IMR-90 (cell line): ENCODE data around the gene USP12. TPM values are rescaled to one million over a fixed set of nuclear protein-coding genes. Genes with fewer than 3 reads are reported as not detected.

ENCODE experiments used
- ATAC-seq: fragments of 200-7000 bp; cut with Tn5 transposase; 2 replicates; pipeline ENCODE4 v1.9.1; 2020; ENCODE audit warnings: low read depth, mild to moderate bottlenecking, moderate library complexity
- BruUV-seq: library from RNA; stranded (reverse); fragments of 400-500 nt; replicated peaks from 2 replicates; lab custom pipeline; 2021; lab: Mats Ljungman, UMichigan
- CTCF ChIA-PET: fragments of 300-600 bp; formaldehyde crosslinking; extraction: SDS; loops from one replicate; lab custom pipeline; 2021; ENCODE audit warnings: antibody characterized with exemption; lab: Yijun Ruan, JAX
- POLR2A ChIA-PET: fragments of 300-600 bp; sonication (Branson Sonifier 250); formaldehyde crosslinking; loops from one replicate; lab custom pipeline; 2022; ENCODE audit warnings: antibody characterized with exemption; ENCODE audit not compliant: unreplicated experiment; lab: Charles Lee
- DNase-seq: peaks from one replicate; pipeline ENCODE4 v3.0.0; 2013
- H2AFZ ChIP-seq: replicated peaks from 2 replicates; pipeline ENCODE3; 2013; ENCODE audit warnings: low read length, mild to moderate bottlenecking; ENCODE audit not compliant: poor library complexity
- H2AK5ac ChIP-seq: 2 replicates; pipeline ENCODE4 v1.6.1; 2013; ENCODE audit warnings: low read depth, low read length, inconsistent platforms
- H2AK9ac ChIP-seq: replicated peaks from 2 replicates; pipeline ENCODE3; 2013; ENCODE audit warnings: mild to moderate bottlenecking, low read depth, low read length, moderate library complexity; ENCODE audit not compliant: poor library complexity
- H2BK120ac ChIP-seq: 2 replicates; pipeline ENCODE4 v1.6.1; 2013; ENCODE audit warnings: low read depth, low read length, inconsistent platforms
- H2BK15ac ChIP-seq: 3 replicates; pipeline ENCODE4 v1.6.1; 2013; ENCODE audit warnings: low read depth, low read length, inconsistent platforms
- H2BK20ac ChIP-seq: 2 replicates; pipeline ENCODE4 v1.6.1; 2013; ENCODE audit warnings: low read depth, mild to moderate bottlenecking, inconsistent platforms, low read length, moderate library complexity
- H2BK5ac ChIP-seq: 2 replicates; pipeline ENCODE4 v1.6.1; 2013; ENCODE audit warnings: mild to moderate bottlenecking, low read depth, low read length, inconsistent platforms; ENCODE audit not compliant: poor library complexity, severe bottlenecking
- H3K14ac ChIP-seq: replicated peaks from 2 replicates; pipeline ENCODE4 v1.6.1; 2013; ENCODE audit warnings: low read depth, low read length, inconsistent platforms
- H3K18ac ChIP-seq: 2 replicates; pipeline ENCODE4 v1.6.1; 2013; ENCODE audit warnings: low read depth, low read length, control low read depth
- H3K23ac ChIP-seq: 2 replicates; pipeline ENCODE4 v1.6.1; 2013; ENCODE audit warnings: low read depth, low read length, inconsistent platforms
- H3K27ac ChIP-seq: 2 replicates; pipeline ENCODE4 v1.5.1; 2013; ENCODE audit warnings: mild to moderate bottlenecking, control low read depth, low read length; ENCODE audit not compliant: insufficient read depth
- H3K27me3 ChIP-seq: 2 replicates; pipeline ENCODE4 v1.6.1; 2013; ENCODE audit warnings: low read length; ENCODE audit not compliant: control insufficient read depth, insufficient read depth
- H3K36me3 ChIP-seq: 2 replicates; pipeline ENCODE4 v1.6.1; 2013; ENCODE audit warnings: low read length, mixed read lengths; ENCODE audit not compliant: control insufficient read depth, insufficient read depth
- H3K4ac ChIP-seq: 2 replicates; pipeline ENCODE4 v1.6.1; 2013; ENCODE audit warnings: low read depth, low read length, inconsistent platforms
- H3K4me1 ChIP-seq: 2 replicates; pipeline ENCODE4 v1.6.1; 2013; ENCODE audit warnings: low read length, mixed read lengths; ENCODE audit not compliant: control insufficient read depth, insufficient read depth
- H3K4me2 ChIP-seq: 2 replicates; pipeline ENCODE4 v1.6.1; 2013; ENCODE audit warnings: low read depth, mild to moderate bottlenecking, control low read depth, low read length, moderate library complexity
- H3K4me3 ChIP-seq: 2 replicates; pipeline ENCODE4 v1.5.1; 2013; ENCODE audit warnings: low read depth, mild to moderate bottlenecking, control low read depth, low read length, moderate library complexity; ENCODE audit not compliant: insufficient read depth
- H3K56ac ChIP-seq: 2 replicates; pipeline ENCODE4 v1.6.1; 2013; ENCODE audit warnings: low read length, inconsistent platforms; ENCODE audit not compliant: insufficient read depth; ENCODE audit errors: extremely low read depth
- H3K79me1 ChIP-seq, 2 experiments: 2 replicates each; pipeline ENCODE4 v1.6.1; 2013; ENCODE audit warnings: low read length in 2 of 2, inconsistent platforms in 1 of 2, low read depth in 1 of 2
- H3K9ac ChIP-seq: 2 replicates; pipeline ENCODE4 v1.6.1; 2013; ENCODE audit warnings: low read depth, low read length, control low read depth
- H3K9me1 ChIP-seq: 2 replicates; pipeline ENCODE4 v1.6.1; 2013; ENCODE audit warnings: low read length, inconsistent platforms; ENCODE audit not compliant: insufficient read depth
- H3K9me3 ChIP-seq: 2 replicates; pipeline ENCODE4 v1.6.1; 2013; ENCODE audit warnings: low read length; ENCODE audit not compliant: control insufficient read depth, insufficient read depth
- H4K20me1 ChIP-seq: 2 replicates; pipeline ENCODE4 v1.6.1; 2013; ENCODE audit warnings: low read length, inconsistent platforms; ENCODE audit not compliant: insufficient read depth
- H4K5ac ChIP-seq: 2 replicates; pipeline ENCODE4 v1.6.1; 2013; ENCODE audit warnings: mild to moderate bottlenecking, low read depth, low read length, control low read depth
- H4K8ac ChIP-seq, 2 experiments: 2 replicates each; pipeline ENCODE4 v1.6.1; 2013; ENCODE audit warnings: low read depth in 2 of 2, low read length in 2 of 2, control low read depth in 1 of 2, inconsistent platforms in 1 of 2
- H4K91ac ChIP-seq: 2 replicates; pipeline ENCODE4 v1.6.1; 2013; ENCODE audit warnings: low read depth, low read length, inconsistent platforms; ENCODE audit not compliant: insufficient read depth
- BHLHE40 ChIP-seq: fragments of 150-350 bp; IDR thresholded peaks from 2 replicates; pipeline ENCODE4 v1.6.1; 2016; ENCODE audit warnings: mild to moderate bottlenecking, low read depth, low read length
- CEBPB ChIP-seq: IDR thresholded peaks from 2 replicates; pipeline ENCODE4 v1.6.1; 2012; ENCODE audit warnings: low read depth, low read length, improper control_type of control experiment
- CHD1 ChIP-seq: IDR thresholded peaks from 2 replicates; pipeline ENCODE4 v1.6.1; 2012; ENCODE audit warnings: low read depth, low read length, improper control_type of control experiment
- FOS ChIP-seq: fragments of 150-350 bp; IDR thresholded peaks from 2 replicates; pipeline ENCODE4 v1.6.1; 2016; ENCODE audit warnings: low read depth, low read length
- MAFK ChIP-seq: IDR thresholded peaks from 2 replicates; pipeline ENCODE4 v1.6.1; 2012; ENCODE audit warnings: low read depth, low read length, improper control_type of control experiment
- MAZ ChIP-seq: IDR thresholded peaks from 2 replicates; pipeline ENCODE4 v1.6.1; 2012; ENCODE audit warnings: low read depth, mild to moderate bottlenecking, low read length, improper control_type of control experiment, moderate library complexity, borderline replicate concordance
- MXI1 ChIP-seq: IDR thresholded peaks from 2 replicates; pipeline ENCODE4 v1.6.1; 2012; ENCODE audit warnings: low read depth, mild to moderate bottlenecking, low read length, moderate library complexity, borderline replicate concordance
- NFE2L2 ChIP-seq: fragments of 150-350 bp; IDR thresholded peaks from 2 replicates; pipeline ENCODE4 v1.6.1; 2016; ENCODE audit warnings: low read depth, mild to moderate bottlenecking, low read length
- POLR2A ChIP-seq: IDR thresholded peaks from 2 replicates; pipeline ENCODE4 v1.6.1; 2012; ENCODE audit warnings: mild to moderate bottlenecking, low read depth, low read length
- RAD21 ChIP-seq: IDR thresholded peaks from 2 replicates; pipeline ENCODE4 v1.6.1; 2012; ENCODE audit warnings: low read length, improper control_type of control experiment
- RCOR1 ChIP-seq: IDR thresholded peaks from 2 replicates; pipeline ENCODE4 v1.6.1; 2012; ENCODE audit warnings: mild to moderate bottlenecking, low read length, improper control_type of control experiment; ENCODE audit not compliant: insufficient replicate concordance
- RFX5 ChIP-seq: IDR thresholded peaks from 2 replicates; pipeline ENCODE4 v1.8.0; 2012; ENCODE audit warnings: low read depth, mild to moderate bottlenecking, low read length, moderate library complexity
- SMC3 ChIP-seq: fragments of 150-350 bp; IDR thresholded peaks from 2 replicates; pipeline ENCODE4 v1.6.1; 2016; ENCODE audit warnings: low read depth, mild to moderate bottlenecking, antibody characterized with exemption, low read length, moderate library complexity
- WGBS, 2 experiments: methylation state at CpG; one replicate each; pipeline versions ENCODE4 v1.1.5 to v1.1.7; 2013; ENCODE audit warnings: missing lambda C conversion rate in 2 of 2; ENCODE audit not compliant: insufficient read length in 1 of 2; ENCODE audit errors: extremely low coverage in 2 of 2; 5-methylcytosine and 5-hydroxymethylcytosine counted together
- dilution Hi-C: fragments of 300-500 bp; cut with HindIII; formaldehyde crosslinking; loops from one replicate; pipeline ENCODE4 v1.14.3; 2018; ENCODE audit warnings: low sequenced_read_pairs; ENCODE audit not compliant: unreplicated experiment
- in situ Hi-C: fragments of 300-500 bp; cut with MboI; formaldehyde crosslinking; loops from 3 replicates; pipeline ENCODE4 v1.14.3; 2019; ENCODE audit warnings: low sequenced_read_pairs, inconsistent platforms, mixed read lengths
- intact Hi-C: fragments of 100-400 bp; cut with micrococcal nuclease; formaldehyde crosslinking; loops from 2 replicates; pipeline ENCODE4 v1.10.0; 2022
- polyA plus RNA-seq, 3 experiments: library from polyadenylated mRNA; depleted of rRNA; stranded (reverse); fragments of >200 nt; gene quantifications; 2 replicates each; pipeline ENCODE4 v1.2.3, GENCODE V29; 2012; ENCODE audit warnings: low replicate concordance in 1 of 3
- total RNA-seq: library from RNA; depleted of rRNA; stranded (reverse); fragments of >200 nt; gene quantifications from 2 replicates; pipeline ENCODE4 v1.2.3, GENCODE V29; 2012
- TF ChIP-seq, protein P1 (sequence below): fragments of 150-350 bp; IDR thresholded peaks from 2 replicates; pipeline ENCODE4 v1.6.1; 2016; ENCODE audit warnings: low read depth, mild to moderate bottlenecking, low read length, moderate library complexity, borderline replicate concordance
- TF ChIP-seq, protein P2 (sequence below): fragments of 150-350 bp; IDR thresholded peaks from 2 replicates; pipeline ENCODE4 v1.6.1; 2017; ENCODE audit warnings: mild to moderate bottlenecking, antibody characterized with exemption, low read length, low read depth

The USP12 gene
- total and polyA plus RNA-seq, 2 of the 4 experiments (the other 2 are of a cell fraction), result 11.8 to 16.5 TPM

DNA sequence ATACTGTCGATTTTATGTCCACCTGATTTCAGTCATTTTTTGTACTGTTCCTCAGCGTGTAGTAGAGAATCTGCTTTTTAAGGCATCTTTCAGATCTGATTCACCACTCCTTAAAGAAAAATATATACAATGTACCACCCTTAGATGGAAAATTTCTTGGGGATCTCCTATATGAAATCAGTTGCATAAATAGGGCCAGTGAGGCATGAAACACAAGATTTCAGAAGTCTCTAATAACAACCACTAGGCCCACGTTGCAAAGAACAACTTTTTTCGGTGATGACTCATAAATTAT is 1.4 kb downstream of the USP12 start (continued):
- TF ChIP-seq, protein P1, sequence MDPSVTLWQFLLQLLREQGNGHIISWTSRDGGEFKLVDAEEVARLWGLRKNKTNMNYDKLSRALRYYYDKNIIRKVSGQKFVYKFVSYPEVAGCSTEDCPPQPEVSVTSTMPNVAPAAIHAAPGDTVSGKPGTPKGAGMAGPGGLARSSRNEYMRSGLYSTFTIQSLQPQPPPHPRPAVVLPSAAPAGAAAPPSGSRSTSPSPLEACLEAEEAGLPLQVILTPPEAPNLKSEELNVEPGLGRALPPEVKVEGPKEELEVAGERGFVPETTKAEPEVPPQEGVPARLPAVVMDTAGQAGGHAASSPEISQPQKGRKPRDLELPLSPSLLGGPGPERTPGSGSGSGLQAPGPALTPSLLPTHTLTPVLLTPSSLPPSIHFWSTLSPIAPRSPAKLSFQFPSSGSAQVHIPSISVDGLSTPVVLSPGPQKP, result no peak
- peak; percentile 90 for TF ChIP-seq FOS
- no peak for TF ChIP-seq CHD1
- 0 out of 2 replicates have a peak, but pooled peaks have one; percentile 2 for TF ChIP-seq MXI1
- no peak for TF ChIP-seq POLR2A

DNA sequence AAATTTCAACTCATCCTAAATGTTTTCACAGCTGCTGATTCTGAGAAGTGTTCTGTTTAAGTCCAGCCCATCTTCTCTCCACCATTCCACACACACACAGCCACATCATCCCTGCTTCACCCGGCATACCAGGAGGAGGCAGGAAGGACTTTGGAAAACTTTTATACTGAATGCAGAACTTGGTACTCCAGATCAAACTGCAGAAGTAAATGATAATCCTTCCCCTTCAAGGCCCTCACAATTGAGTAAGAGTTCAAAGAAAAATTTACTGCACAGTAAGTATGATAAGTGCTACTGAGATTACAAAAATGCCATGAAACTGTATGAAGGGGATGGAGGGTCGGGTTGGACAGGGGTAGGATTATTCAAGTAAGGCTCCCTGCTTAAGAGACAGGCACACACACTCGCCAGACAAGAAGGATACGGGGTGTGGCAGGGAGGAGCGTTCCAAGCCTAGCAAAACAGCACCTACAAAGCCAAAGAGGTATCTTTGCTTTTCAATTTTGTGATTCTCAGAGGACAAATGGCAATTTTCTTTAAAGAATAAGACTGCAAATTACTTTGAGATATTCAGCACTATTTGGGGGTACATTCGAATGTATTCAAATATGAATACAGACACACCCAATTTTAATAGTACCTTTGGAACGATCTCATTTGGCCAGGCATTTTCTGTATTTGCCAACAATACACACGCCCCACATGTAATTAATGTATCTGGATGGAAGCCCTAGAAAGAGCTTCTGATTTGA is 2.5 kb downstream of the USP12 start:
- Histone ChIP-seq H2BK5ac (no peak overlapping the region), H4K8ac (no peak overlapping the region), H3K4me1 (peaks cover 12% of the 10 kb centered on the region), H3K27me3 (no peaks in the 10 kb centered on the region), H3K23ac (peak overlapping the region; percentile 48), H3K4me2 (peak overlapping the region; percentile 27), H2BK15ac (no peak overlapping the region), H3K14ac (0 out of 2 replicates have a peak overlapping the region, but pooled peaks have one; percentile 46), H3K9me3 (no peaks in the 10 kb centered on the region), H3K9ac (no peak overlapping the region; the same call in 1 of the 2 replicates), H3K56ac (no peak overlapping the region), H2AK9ac (no peak overlapping the region), H3K79me1 (peaks cover 4 to 41% of the 10 kb centered on the region in 2 experiments; a peak in 3 of 4 replicates), H4K91ac (no peak overlapping the region), H4K5ac (no peak overlapping the region), H3K27ac (no peak overlapping the region), H3K4ac (0 out of 2 replicates have a peak overlapping the region, but pooled peaks have one; percentile 26), H2BK120ac (no peak overlapping the region), H2BK20ac (no peak overlapping the region), H3K4me3 (no peak overlapping the region), H3K36me3 (no peaks in the 10 kb centered on the region), H3K18ac (no peak overlapping the region), H2AK5ac (peak overlapping the region; percentile 44; the same call in 1 of the 2 replicates), H2AFZ (no peak overlapping the region), H3K9me1 (peaks cover 16% of the 10 kb centered on the region), H4K20me1 (peaks cover 42% of the 10 kb centered on the region)
- in situ Hi-C loops, result no loop called here
- DNase-seq, result peak; percentile 39
- BruUV-seq, result no TSS peak
- intact Hi-C loops, result loop anchor here (5.0 kb wide), 1 partner anchor 37 kb away; no protein-coding TSS in a partner anchor
- TF ChIP-seq NFE2L2, result no peak
- TF ChIP-seq MXI1, result no peak
- TF ChIP-seq RFX5, result no peak
- no peak for TF ChIP-seq CHD1
- no peak for TF ChIP-seq RAD21
- no peak for TF ChIP-seq BHLHE40
- TF ChIP-seq, protein P2, sequence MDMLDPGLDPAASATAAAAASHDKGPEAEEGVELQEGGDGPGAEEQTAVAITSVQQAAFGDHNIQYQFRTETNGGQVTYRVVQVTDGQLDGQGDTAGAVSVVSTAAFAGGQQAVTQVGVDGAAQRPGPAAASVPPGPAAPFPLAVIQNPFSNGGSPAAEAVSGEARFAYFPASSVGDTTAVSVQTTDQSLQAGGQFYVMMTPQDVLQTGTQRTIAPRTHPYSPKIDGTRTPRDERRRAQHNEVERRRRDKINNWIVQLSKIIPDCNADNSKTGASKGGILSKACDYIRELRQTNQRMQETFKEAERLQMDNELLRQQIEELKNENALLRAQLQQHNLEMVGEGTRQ, result no peak
- no peak for TF ChIP-seq MAZ
- no peak for TF ChIP-seq FOS
- no peak for TF ChIP-seq SMC3
- no peak for TF ChIP-seq MAFK
- TF ChIP-seq CEBPB, result no peak
- no peak for TF ChIP-seq POLR2A
- no peak for TF ChIP-seq RCOR1
- no CpG with 5 or more reads among the region's 8 CpGs for WGBS, 2 experiments
- POLR2A ChIA-PET, result no interaction called here
- ATAC-seq, result no peak
- dilution Hi-C loops, result no loop called here
- CTCF ChIA-PET, result no interaction called here
